Measurements from ENCODE around the gene DUSP12. TPM values are rescaled to one million over a fixed set of nuclear protein-coding genes. Genes with fewer than 3 reads are reported as not detected.

The DUSP12 gene
- total RNA-seq, 1 experiment from 2014 or later: 54.7 TPM

DNA sequence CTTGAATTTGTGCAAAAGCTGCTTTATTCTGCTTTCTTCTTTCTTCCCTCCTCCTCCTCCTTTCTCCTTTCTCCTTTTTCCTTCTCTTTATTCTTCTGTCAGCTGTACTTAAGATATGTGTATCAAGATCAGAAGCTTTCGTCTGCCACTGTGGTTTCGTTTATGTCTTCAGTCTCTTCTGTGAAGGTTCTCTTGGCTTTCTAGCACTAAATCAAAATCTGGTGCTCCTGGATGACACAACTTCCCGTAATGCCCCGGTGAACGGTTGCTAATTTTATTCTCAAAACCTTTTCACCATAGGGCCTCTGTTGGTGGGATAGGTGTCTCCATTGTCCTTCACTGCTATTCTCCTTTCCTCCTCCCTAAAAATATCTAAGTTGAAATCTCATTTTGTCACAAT, 21.6 kb downstream of the DUSP12 start:
- H3K36me3 ChIP-seq: no peaks in the 10 kb centered on the region; the same call in 1 of the 2 replicates
- no peak for DNase-seq
- H3K27me3 ChIP-seq: no peaks in the 10 kb centered on the region
- H3K27ac ChIP-seq: no peak overlapping the region
- H3K4me1 ChIP-seq: no peaks in the 10 kb centered on the region
- no peak overlapping the region for H3K4me3 ChIP-seq
- no peaks in the 10 kb centered on the region for H3K9me3 ChIP-seq (replicated peaks)

- H3K36me3 ChIP-seq: no peaks in the 10 kb centered on the region; the same call in 1 of the 2 replicates
- no peak overlapping the region for H3K4me3 ChIP-seq
- H3K4me1 ChIP-seq: no peaks in the 10 kb centered on the region
- H3K9me3 ChIP-seq (replicated peaks): no peaks in the 10 kb centered on the region
- no peaks in the 10 kb centered on the region for H3K27me3 ChIP-seq
- no peak for DNase-seq
- no peak overlapping the region for H3K27ac ChIP-seq
These were observed 22.4 kb downstream of the DUSP12 start for GRCh38 chr1:161771973-161772372.

GRCh38 chr1:161772397-161772796, 22.8 kb downstream of the DUSP12 start:
- H3K4me1 ChIP-seq: no peaks in the 10 kb centered on the region
- DNase-seq: no peak
- no peaks in the 10 kb centered on the region for H3K27me3 ChIP-seq
- no peak overlapping the region for H3K27ac ChIP-seq
- no peaks in the 10 kb centered on the region; the same call in 1 of the 2 replicates for H3K36me3 ChIP-seq
- H3K4me3 ChIP-seq: no peak overlapping the region
- no peaks in the 10 kb centered on the region for H3K9me3 ChIP-seq (replicated peaks)

GRCh38 chr1:161773791-161774190, 24.2 kb downstream of the DUSP12 start:
- no peak overlapping the region for H3K27ac ChIP-seq
- no peaks in the 10 kb centered on the region; the same call in 1 of the 2 replicates for H3K36me3 ChIP-seq
- no peaks in the 10 kb centered on the region for H3K4me1 ChIP-seq
- H3K27me3 ChIP-seq: no peaks in the 10 kb centered on the region
- no peaks in the 10 kb centered on the region for H3K9me3 ChIP-seq (replicated peaks)
- no peak for DNase-seq
- H3K4me3 ChIP-seq: no peak overlapping the region

DNA sequence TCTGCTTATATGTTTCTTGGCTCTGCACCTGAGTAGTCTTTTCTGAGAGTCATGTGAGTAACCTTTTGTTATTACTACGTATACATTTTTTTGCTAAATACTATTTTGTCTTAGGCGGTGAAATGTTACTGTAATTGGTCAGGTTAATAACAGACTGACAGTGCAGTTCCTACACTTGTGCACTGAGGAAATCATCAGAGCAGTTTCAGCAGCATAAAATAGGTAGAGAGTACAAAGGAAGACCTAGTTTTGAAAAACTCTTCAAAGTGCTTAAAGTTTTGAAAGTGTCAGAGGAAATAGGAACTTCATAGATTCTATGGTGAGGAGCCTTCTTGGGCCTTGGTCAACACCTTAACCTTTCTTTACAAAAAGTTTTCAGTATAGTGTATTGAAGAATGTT, 27.7 kb downstream of the DUSP12 start:
- H3K27me3 ChIP-seq: no peaks in the 10 kb centered on the region
- no peak for DNase-seq
- no peak overlapping the region for H3K27ac ChIP-seq
- no peaks in the 10 kb centered on the region for H3K9me3 ChIP-seq (replicated peaks)
- H3K36me3 ChIP-seq: peaks cover 4% of the 10 kb centered on the region
- no peaks in the 10 kb centered on the region for H3K4me1 ChIP-seq
- H3K4me3 ChIP-seq: no peak overlapping the region

DNA sequence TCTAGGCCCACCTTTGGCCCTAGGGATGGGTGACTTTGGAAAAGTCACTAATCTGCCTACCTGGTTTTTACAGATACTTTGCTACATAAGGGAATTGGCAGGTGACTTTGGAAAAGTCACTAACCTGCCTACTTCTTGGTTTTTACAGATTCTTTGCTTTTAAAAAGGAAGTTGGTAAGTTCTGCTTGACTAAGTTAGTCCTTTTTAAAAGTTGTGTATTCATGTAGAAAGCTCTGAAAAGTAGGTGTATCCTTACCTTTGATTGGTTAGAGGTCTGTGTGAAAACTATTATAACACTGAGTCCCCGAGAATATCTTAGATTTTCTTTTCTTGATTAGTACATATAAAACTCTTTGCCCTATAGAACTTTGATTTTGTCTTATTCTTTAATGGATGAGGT, 28.9 kb downstream of the DUSP12 start:
- Histone ChIP-seq H3K27ac (no peak overlapping the region), H3K27me3 (no peaks in the 10 kb centered on the region), H3K4me1 (no peaks in the 10 kb centered on the region)

GRCh38 chr1:161779393-161779792, 29.8 kb downstream of the DUSP12 start:
- no peak for DNase-seq
- peaks cover 4% of the 10 kb centered on the region for H3K36me3 ChIP-seq
- no peak overlapping the region for H3K27ac ChIP-seq
- no peaks in the 10 kb centered on the region for H3K9me3 ChIP-seq (replicated peaks)
- no peaks in the 10 kb centered on the region for H3K4me1 ChIP-seq
- H3K27me3 ChIP-seq: no peaks in the 10 kb centered on the region
- H3K4me3 ChIP-seq: no peak overlapping the region

More for the DNA sequence above, 28.9 kb downstream of the DUSP12 start:
- DNase-seq: no peak
- H3K36me3 ChIP-seq: peaks cover 4% of the 10 kb centered on the region
- H3K4me3 ChIP-seq: no peak overlapping the region
- no peaks in the 10 kb centered on the region for H3K9me3 ChIP-seq (replicated peaks)

GRCh38 chr1:161781995-161782394, 32.4 kb downstream of the DUSP12 start:
- Histone ChIP-seq H3K4me1 (no peaks in the 10 kb centered on the region), H3K36me3 (peaks cover 17% of the 10 kb centered on the region), H3K27me3 (no peaks in the 10 kb centered on the region), H3K9me3 (replicated peaks) (no peaks in the 10 kb centered on the region), H3K4me3 (no peak overlapping the region), H3K27ac (no peak overlapping the region)
- DNase-seq: no peak

DNA sequence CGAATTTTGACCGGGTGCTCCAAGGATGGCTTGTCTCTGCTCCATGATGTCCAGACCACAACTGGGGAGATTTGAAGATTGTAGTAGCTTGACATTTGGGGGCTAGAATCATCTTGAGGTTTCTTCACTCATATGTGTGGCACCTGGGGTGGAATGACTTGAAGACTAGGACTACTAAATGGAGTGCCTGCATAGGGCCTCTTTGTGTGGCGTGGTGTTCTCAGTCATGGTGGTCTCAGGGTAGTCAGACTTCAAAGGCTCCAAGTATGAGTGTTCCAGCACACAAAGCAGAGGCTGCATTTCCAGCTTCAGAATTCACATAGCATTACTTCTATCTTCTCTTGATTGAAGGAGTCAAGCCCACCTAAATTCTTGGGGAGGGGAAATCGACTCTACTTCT, 33.3 kb downstream of the DUSP12 start:
- Histone ChIP-seq H3K9me3 (replicated peaks) (no peaks in the 10 kb centered on the region), H3K27me3 (no peaks in the 10 kb centered on the region), H3K4me1 (no peaks in the 10 kb centered on the region), H3K27ac (no peak overlapping the region), H3K4me3 (no peak overlapping the region), H3K36me3 (peaks cover 22% of the 10 kb centered on the region)
- no peak for DNase-seq

- Histone ChIP-seq H3K4me1 (no peaks in the 10 kb centered on the region), H3K27ac (no peak overlapping the region), H3K4me3 (no peak overlapping the region), H3K36me3 (peaks cover 22% of the 10 kb centered on the region), H3K9me3 (replicated peaks) (no peaks in the 10 kb centered on the region), H3K27me3 (no peaks in the 10 kb centered on the region)
- no peak for DNase-seq
These were observed 35.4 kb downstream of the DUSP12 start for GRCh38 chr1:161784968-161785367.

- H3K9me3 ChIP-seq (replicated peaks): no peaks in the 10 kb centered on the region
- no peak for DNase-seq
- no peaks in the 10 kb centered on the region for H3K27me3 ChIP-seq
- no peaks in the 10 kb centered on the region for H3K4me1 ChIP-seq
- H3K36me3 ChIP-seq: peaks cover 19% of the 10 kb centered on the region
- no peak overlapping the region for H3K4me3 ChIP-seq
- no peak overlapping the region for H3K27ac ChIP-seq
These were observed 37.8 kb downstream of the DUSP12 start for GRCh38 chr1:161787355-161787754.

- H3K4me3 ChIP-seq: no peak overlapping the region
- no peaks in the 10 kb centered on the region for H3K27me3 ChIP-seq
- no peaks in the 10 kb centered on the region for H3K9me3 ChIP-seq (replicated peaks)
- H3K27ac ChIP-seq: no peak overlapping the region
- no peaks in the 10 kb centered on the region for H3K4me1 ChIP-seq
- peaks cover 15% of the 10 kb centered on the region for H3K36me3 ChIP-seq
- no peak for DNase-seq
These were observed 41.2 kb downstream of the DUSP12 start for GRCh38 chr1:161790587-161791317.

DNA sequence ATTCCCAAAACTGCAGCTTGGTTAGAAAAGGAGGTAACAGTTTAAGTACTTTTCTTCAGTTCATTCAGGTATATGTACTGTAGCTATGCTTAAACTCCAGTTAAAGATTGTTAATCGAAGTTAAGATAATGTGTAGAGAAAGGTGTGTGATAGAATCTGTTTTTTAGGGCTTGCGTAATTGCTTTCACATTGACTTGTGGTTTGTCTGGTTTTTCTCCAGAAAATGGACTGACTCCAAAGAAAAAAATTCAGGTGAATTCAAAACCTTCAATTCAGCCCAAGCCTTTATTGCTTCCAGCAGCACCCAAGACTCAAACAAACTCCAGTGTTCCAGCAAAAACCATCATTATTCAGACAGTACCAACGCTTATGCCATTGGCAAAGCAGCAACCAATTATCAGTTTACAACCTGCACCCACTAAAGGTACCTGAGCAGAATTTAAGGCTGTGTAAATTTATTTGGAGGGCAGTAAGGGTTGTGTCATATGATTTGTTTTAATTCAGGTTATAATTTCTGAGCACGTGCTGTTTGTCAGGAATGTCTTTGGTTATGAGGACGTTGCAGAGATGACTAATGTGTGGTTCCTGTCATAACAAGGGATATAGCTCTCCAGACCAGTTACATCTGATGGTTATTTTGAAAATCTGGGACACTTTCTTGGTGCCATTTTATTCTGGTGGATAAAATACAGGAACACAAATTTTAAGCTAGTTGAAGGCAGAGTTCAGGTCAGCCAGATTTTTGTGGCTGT, 42.5 kb downstream of the DUSP12 start:
- no peaks in the 10 kb centered on the region for H3K4me1 ChIP-seq
- no peak overlapping the region for H3K27ac ChIP-seq
- no peak overlapping the region for H3K4me3 ChIP-seq
- no peaks in the 10 kb centered on the region for H3K27me3 ChIP-seq
- peaks cover 19% of the 10 kb centered on the region for H3K36me3 ChIP-seq
- DNase-seq: no peak
- no peaks in the 10 kb centered on the region for H3K9me3 ChIP-seq (replicated peaks)

DNA sequence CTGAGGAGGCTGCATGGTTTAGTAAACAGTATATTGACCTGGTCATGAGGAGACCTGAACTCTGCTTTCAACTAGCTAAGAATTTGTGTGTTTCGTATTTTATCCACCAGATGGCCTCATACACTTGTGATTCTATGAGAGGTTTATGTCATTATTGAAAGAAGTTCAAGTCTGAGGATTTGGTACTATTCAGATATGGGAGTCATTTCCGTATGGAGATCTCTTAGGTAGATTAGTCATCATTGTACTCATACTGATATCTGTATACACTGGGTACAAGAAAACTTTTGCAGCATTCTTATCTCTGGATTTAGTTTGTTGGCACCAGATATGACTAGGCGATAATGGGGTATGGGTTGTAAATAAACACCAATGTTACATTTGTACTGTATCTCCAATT, 43.2 kb downstream of the DUSP12 start:
- H3K36me3 ChIP-seq: peaks cover 17% of the 10 kb centered on the region
- H3K27me3 ChIP-seq: no peaks in the 10 kb centered on the region
- H3K4me3 ChIP-seq: no peak overlapping the region
- no peak overlapping the region for H3K27ac ChIP-seq
- DNase-seq: peak; percentile 7 to 80
- no peaks in the 10 kb centered on the region for H3K9me3 ChIP-seq (replicated peaks)
- no peaks in the 10 kb centered on the region for H3K4me1 ChIP-seq

GRCh38 chr1:161799792-161800191, 50.2 kb downstream of the DUSP12 start:
- no peak for DNase-seq
- Histone ChIP-seq H3K4me1 (no peaks in the 10 kb centered on the region), H3K36me3 (peaks cover 24% of the 10 kb centered on the region), H3K27me3 (no peaks in the 10 kb centered on the region), H3K27ac (no peak overlapping the region), H3K4me3 (no peak overlapping the region), H3K9me3 (replicated peaks) (no peaks in the 10 kb centered on the region)

Measured in SJCRH30 (cell line).